ENCODE data around the gene DENND6B.

Gene DENND6B

GRCh38 chr22:50271519-50271970 lies 55.3 kb downstream of the DENND6B start:
- no peak for DNase-seq (ENCODE audit: low read depth)

GRCh38 chr22:50270666-50271394 lies 56.0 kb downstream of the DENND6B start:
- DNase-seq (ENCODE audit: low read depth): no peak

GRCh38 chr22:50269970-50270665 lies 56.7 kb downstream of the DENND6B start, which contains the start of gene MAPK11:
TSS of gene MAPK11 (minus strand) at chr22:50270380. CDS start at chr22:50270292, 88 bp downstream.
- no peak for DNase-seq (ENCODE audit: low read depth)

- DNase-seq (ENCODE audit: low read depth): no peak
Measured at GRCh38 chr22:50269573-50269969, 57.2 kb downstream of the DENND6B start.

GRCh38 chr22:50268655-50269113 lies 58.1 kb downstream of the DENND6B start:
- no peak for DNase-seq (ENCODE audit: low read depth)

- no peak for DNase-seq (ENCODE audit: low read depth)
Measured at GRCh38 chr22:50267591-50268390, 59.0 kb downstream of the DENND6B start.

- no peak for DNase-seq (ENCODE audit: low read depth)
Measured at GRCh38 chr22:50266994-50267393, 59.8 kb downstream of the DENND6B start.

- DNase-seq (ENCODE audit: low read depth): no peak
Measured at GRCh38 chr22:50264946-50265669, 61.7 kb downstream of the DENND6B start.

GRCh38 chr22:50264104-50264745 lies 62.6 kb downstream of the DENND6B start:
- no peak for DNase-seq (ENCODE audit: low read depth)

- no peak for DNase-seq (ENCODE audit: low read depth)
Measured at GRCh38 chr22:50262973-50263617, 63.7 kb downstream of the DENND6B start.

GRCh38 chr22:50262460-50262911 lies 64.3 kb downstream of the DENND6B start:
- no peak for DNase-seq (ENCODE audit: low read depth)

GRCh38 chr22:50261615-50262459 lies 65.0 kb downstream of the DENND6B start, which contains the start of gene MAPK12:
TSS of gene MAPK12 (minus strand) at chr22:50261683. CDS start at chr22:50261509, 174 bp downstream.
- DNase-seq (ENCODE audit: low read depth): no peak

- no peak for DNase-seq (ENCODE audit: low read depth)
Measured at GRCh38 chr22:50260801-50261614, 65.8 kb downstream of the DENND6B start.

- DNase-seq (ENCODE audit: low read depth): no peak
Measured at GRCh38 chr22:50260434-50260800, 66.4 kb downstream of the DENND6B start.

GRCh38 chr22:50259302-50259701 lies 67.5 kb downstream of the DENND6B start:
- DNase-seq (ENCODE audit: low read depth): no peak
